ENCODE results near the gene MAGI2. TPM values are rescaled to one million over a fixed set of nuclear protein-coding genes. Genes with fewer than 3 reads are reported as not detected.

The MAGI2 gene
- total RNA-seq, 2 donors from 2014 or later = 18.3 to 31.8 TPM

- Histone ChIP-seq H3K27ac (no peak overlapping the region), H3K27me3 (replicated peaks; ENCODE audit: insufficient read depth) (no peaks in the 10 kb centered on the region), H3K4me1 (ENCODE audit: control insufficient read depth in 1 of 2, low read depth in 2 of 2) (no peaks in the 10 kb centered on the region), H3K9me3 (no peaks in the 10 kb centered on the region), H3K4me3 (no peak overlapping the region), H3K36me3 (no peaks in the 10 kb centered on the region)
- ATAC-seq (ENCODE audit: insufficient number of reproducible peaks, low FRiP score, low read depth) (no peak), DNase-seq (ENCODE audit: low spot score) (no peak)
- TF ChIP-seq CTCF (IDR thresholded peaks at IDR 0.05) = no peak
Observed at GRCh38 chr7:79329464-79329863, 124.0 kb downstream of the MAGI2 start.

GRCh38 chr7:79320741-79321473, 132.6 kb downstream of the MAGI2 start:
- Histone ChIP-seq H3K9me3 (no peaks in the 10 kb centered on the region), H3K27me3 (replicated peaks; ENCODE audit: insufficient read depth) (no peaks in the 10 kb centered on the region), H3K27ac (no peak overlapping the region), H3K4me3 (no peak overlapping the region), H3K4me1 (ENCODE audit: control insufficient read depth in 1 of 2, low read depth in 2 of 2) (no peaks in the 10 kb centered on the region), H3K36me3 (no peaks in the 10 kb centered on the region)
- TF ChIP-seq CTCF (IDR thresholded peaks at IDR 0.05) = no peak
- DNase-seq (ENCODE audit: low spot score) (no peak), ATAC-seq (ENCODE audit: insufficient number of reproducible peaks, low FRiP score, low read depth) (no peak)

- Histone ChIP-seq H3K36me3 (no peaks in the 10 kb centered on the region), H3K27me3 (replicated peaks; ENCODE audit: insufficient read depth) (no peaks in the 10 kb centered on the region), H3K9me3 (no peaks in the 10 kb centered on the region), H3K4me1 (ENCODE audit: control insufficient read depth in 1 of 2, low read depth in 2 of 2) (no peaks in the 10 kb centered on the region), H3K27ac (no peak overlapping the region), H3K4me3 (no peak overlapping the region)
- DNase-seq (ENCODE audit: low spot score) (no peak), ATAC-seq (ENCODE audit: insufficient number of reproducible peaks, low FRiP score, low read depth) (no peak)
- TF ChIP-seq CTCF (IDR thresholded peaks at IDR 0.05) = no peak
Observed at GRCh38 chr7:79319369-79319768, 134.1 kb downstream of the MAGI2 start.

- H3K27ac ChIP-seq = no peak overlapping the region
- ATAC-seq (ENCODE audit: insufficient number of reproducible peaks, low FRiP score, low read depth) = no peak
Observed at GRCh38 chr7:79317728-79318127, 135.7 kb downstream of the MAGI2 start.

GRCh38 chr7:79312022-79312421, 141.4 kb downstream of the MAGI2 start:
- DNase-seq (ENCODE audit: low spot score) = no peak
- no peaks in the 10 kb centered on the region for H3K27me3 ChIP-seq (replicated peaks; ENCODE audit: insufficient read depth)
- no peaks in the 10 kb centered on the region for H3K4me1 ChIP-seq (ENCODE audit: control insufficient read depth in 1 of 2, low read depth in 2 of 2)
- no peak for ATAC-seq (ENCODE audit: insufficient number of reproducible peaks, low FRiP score, low read depth)
- no peaks in the 10 kb centered on the region for H3K9me3 ChIP-seq
- no peak overlapping the region for H3K4me3 ChIP-seq
- no peak for TF ChIP-seq CTCF (IDR thresholded peaks at IDR 0.05)
- H3K27ac ChIP-seq = no peak overlapping the region
- H3K36me3 ChIP-seq = no peaks in the 10 kb centered on the region

More at GRCh38 chr7:79317728-79318127, 135.7 kb downstream of the MAGI2 start:
- Histone ChIP-seq H3K4me1 (ENCODE audit: control insufficient read depth in 1 of 2, low read depth in 2 of 2) (no peaks in the 10 kb centered on the region), H3K27me3 (replicated peaks; ENCODE audit: insufficient read depth) (no peaks in the 10 kb centered on the region), H3K9me3 (no peaks in the 10 kb centered on the region), H3K36me3 (no peaks in the 10 kb centered on the region), H3K4me3 (no peak overlapping the region)
- no peak for TF ChIP-seq CTCF (IDR thresholded peaks at IDR 0.05)
- no peak for DNase-seq (ENCODE audit: low spot score)
